GM06990 (cell line): ENCODE data around the gene RAI14.
A peak's percentile ranks its signal among the peaks of the same experiment; 100 is the strongest.

ENCODE experiments used
- DNase-seq: peaks from one replicate; pipeline ENCODE4 v3.0.0-alpha.2; 2011; ENCODE audit not compliant: insufficient read length; ENCODE audit errors: extremely low read depth
- H3K27me3 ChIP-seq: replicated peaks from 2 replicates; pipeline ENCODE4 v1.6.0; 2011; ENCODE audit warnings: low read length; ENCODE audit not compliant: control insufficient read depth, insufficient read depth
- H3K36me3 ChIP-seq: 2 replicates; pipeline ENCODE4 v1.5.1; 2011; ENCODE audit warnings: low read length; ENCODE audit not compliant: control insufficient read depth, insufficient read depth
- H3K4me3 ChIP-seq: replicated peaks from 2 replicates; pipeline ENCODE4 v1.5.1; 2011; ENCODE audit warnings: low read depth, mild to moderate bottlenecking, control low read depth, low read length
- TF ChIP-seq, protein P1 (sequence below): IDR thresholded peaks from 2 replicates; pipeline ENCODE4 v1.5.1; 2011; ENCODE audit warnings: low read length, control low read depth, mild to moderate bottlenecking, inconsistent platforms; ENCODE audit not compliant: insufficient read depth, poor library complexity, severe bottlenecking

The RAI14 gene

DNA sequence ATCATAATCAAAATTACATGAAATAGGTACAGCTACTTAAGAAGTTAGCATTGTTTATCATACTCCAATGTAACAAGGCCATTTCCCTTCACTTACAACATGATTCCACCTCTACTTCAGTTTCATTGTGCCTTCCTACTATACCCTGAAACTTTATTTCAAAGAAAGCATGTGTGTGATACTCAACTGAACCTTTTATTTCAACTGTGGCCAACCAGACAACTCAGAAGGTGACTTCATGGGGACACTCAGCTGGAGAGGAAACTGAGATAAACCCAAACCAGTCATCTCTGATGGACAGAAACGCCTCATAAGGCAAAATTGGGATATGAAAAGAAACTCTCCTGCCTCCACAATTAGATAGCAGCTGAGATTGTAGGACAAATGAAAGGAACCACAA lies 177.0 kb downstream of the RAI14 start:
- Histone ChIP-seq H3K36me3 (no peaks in the 10 kb centered on the region), H3K4me3 (no peak overlapping the region), H3K27me3 (no peaks in the 10 kb centered on the region)
- TF ChIP-seq, protein P1, sequence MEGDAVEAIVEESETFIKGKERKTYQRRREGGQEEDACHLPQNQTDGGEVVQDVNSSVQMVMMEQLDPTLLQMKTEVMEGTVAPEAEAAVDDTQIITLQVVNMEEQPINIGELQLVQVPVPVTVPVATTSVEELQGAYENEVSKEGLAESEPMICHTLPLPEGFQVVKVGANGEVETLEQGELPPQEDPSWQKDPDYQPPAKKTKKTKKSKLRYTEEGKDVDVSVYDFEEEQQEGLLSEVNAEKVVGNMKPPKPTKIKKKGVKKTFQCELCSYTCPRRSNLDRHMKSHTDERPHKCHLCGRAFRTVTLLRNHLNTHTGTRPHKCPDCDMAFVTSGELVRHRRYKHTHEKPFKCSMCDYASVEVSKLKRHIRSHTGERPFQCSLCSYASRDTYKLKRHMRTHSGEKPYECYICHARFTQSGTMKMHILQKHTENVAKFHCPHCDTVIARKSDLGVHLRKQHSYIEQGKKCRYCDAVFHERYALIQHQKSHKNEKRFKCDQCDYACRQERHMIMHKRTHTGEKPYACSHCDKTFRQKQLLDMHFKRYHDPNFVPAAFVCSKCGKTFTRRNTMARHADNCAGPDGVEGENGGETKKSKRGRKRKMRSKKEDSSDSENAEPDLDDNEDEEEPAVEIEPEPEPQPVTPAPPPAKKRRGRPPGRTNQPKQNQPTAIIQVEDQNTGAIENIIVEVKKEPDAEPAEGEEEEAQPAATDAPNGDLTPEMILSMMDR, result no peak
- no peak for DNase-seq

DNA sequence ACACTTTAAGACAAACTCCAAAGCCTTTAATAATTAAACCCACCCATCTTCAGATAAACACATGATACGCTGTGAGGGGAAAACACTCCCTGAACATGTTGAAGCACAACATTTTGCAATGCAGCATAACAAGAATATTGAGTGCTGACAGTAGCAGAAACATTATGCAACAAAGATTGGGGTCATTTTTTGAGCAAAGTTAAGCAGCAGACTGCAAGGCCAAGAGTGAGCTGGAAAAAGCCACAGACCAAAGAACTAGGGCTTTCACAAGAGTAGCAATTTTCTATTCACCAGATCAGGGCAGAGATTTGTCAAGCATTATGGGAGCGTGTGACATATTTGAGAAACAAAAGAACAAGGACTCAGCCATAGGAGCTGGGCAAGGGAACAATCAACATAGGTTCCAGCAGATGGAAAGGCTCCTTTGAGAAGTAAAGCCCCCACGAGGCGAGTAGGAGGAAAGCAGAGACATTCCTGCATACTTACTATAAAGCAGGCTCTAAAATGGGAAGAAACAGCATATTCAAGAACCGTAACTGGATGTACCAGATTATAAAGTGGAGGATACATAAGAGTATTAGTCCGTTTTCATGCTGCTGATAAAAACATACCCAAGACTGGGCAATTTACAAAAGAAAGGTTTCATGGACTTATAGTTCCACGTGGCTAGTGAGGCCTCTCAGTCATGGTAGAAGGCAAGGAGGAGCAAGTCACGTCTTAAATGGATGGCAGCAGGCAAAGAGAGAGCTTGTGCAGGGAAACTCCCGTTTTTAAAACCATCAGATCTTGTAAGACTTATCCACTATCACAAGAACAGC lies 178.1 kb downstream of the RAI14 start:
- no peaks in the 10 kb centered on the region for H3K36me3 ChIP-seq
- no peaks in the 10 kb centered on the region for H3K27me3 ChIP-seq
- TF ChIP-seq, protein P1, result no peak
- DNase-seq, result no peak
- no peak overlapping the region for H3K4me3 ChIP-seq

DNA sequence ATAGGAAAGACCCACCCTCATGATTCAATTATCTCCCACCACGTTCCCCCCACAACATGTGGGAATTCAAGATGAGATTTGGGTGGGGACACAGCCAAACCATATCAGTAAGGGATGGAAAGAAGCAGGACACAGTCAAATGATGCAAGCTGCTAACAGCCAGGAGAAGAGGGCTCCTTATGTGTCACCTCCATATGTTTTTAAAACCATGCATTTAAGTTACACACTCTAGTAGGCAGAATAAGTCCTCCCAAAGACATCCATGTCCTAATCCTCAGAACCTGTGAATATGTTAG lies 178.6 kb downstream of the RAI14 start:
- H3K27me3 ChIP-seq, result no peaks in the 10 kb centered on the region
- no peak overlapping the region for H3K4me3 ChIP-seq
- H3K36me3 ChIP-seq, result no peaks in the 10 kb centered on the region
- TF ChIP-seq, protein P1, result no peak
- no peak for DNase-seq

DNA sequence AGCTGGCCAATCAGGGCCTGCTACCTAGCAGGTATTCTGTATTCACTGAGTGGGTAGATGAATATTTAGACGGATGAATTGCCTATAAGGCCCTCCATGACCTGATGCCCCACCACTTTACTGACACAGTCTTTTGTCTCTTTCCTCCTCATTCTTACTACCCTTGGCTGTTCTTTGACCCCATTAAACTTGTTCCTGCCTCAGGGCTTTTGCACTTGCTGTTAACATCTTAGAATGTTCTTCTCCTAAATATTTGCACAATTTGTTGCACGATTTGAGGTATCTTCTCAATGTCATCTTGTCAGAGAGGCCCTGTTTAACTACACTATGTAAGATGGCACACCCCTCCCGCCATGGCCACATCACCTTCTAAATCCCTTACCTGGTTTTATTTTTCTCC lies 179.5 kb downstream of the RAI14 start:
- Histone ChIP-seq H3K27me3 (no peaks in the 10 kb centered on the region), H3K4me3 (no peak overlapping the region), H3K36me3 (no peaks in the 10 kb centered on the region)
- TF ChIP-seq, protein P1, result no peak
- DNase-seq, result no peak

DNA sequence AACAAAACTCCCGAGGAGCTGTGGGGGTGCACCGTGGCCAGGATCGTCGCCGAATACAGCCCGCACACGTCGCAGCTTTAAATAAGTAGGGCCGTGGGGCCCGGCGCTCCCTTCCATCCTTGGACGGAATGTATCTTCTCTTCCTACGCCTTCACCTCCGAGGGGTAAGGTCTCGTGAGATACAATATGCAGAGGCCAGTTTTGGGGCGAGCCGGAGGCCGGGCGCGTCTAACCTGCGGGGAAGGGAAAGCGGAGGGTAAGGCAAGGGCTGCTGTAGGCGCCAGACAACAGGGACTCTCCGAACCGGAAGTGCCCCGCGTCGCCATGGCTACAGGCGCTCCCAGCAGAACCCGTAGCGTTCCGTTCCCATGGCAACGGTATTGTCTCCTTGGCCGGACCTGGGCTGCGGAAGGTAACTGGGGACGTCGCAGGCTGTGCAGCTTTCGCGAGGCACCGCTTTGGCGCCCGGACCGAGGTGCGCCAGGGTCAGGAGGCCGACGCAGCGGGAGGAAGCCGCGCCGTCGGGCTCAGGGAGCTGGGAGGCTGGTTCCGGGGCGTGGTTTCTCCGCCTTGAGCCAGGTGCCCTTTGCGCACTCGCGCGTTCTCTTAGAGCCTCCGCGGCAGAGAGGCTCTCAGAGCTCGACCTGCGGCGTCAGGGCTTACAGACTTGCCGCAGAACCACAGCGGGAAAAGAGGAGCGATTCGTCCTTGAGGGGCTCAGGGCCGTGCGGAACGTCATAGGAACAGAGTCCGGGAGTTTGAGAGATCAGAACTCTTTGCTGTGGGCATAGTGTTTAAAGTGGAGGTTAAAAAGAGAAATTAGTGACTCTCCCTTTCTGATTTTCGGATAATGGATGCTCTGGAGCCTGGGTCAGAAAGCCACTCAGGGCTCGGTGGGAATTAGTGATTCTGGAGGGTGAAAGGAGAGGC lies 182.9 kb downstream of the RAI14 start, which contains the start of gene TTC23L:
Gene TTC23L (plus strand): TSS at position 380 of the 930 bp plus-strand sequence. CDS start 1,508 bp downstream, outside the sequence.
- H3K36me3 ChIP-seq, result no peaks in the 10 kb centered on the region
- DNase-seq, result peak; percentile 93
- H3K4me3 ChIP-seq, result peak within 1 kb of the TSS; percentile 71
- H3K27me3 ChIP-seq, result no peaks in the 10 kb centered on the region; the same call in 1 of the 2 replicates
- TF ChIP-seq, protein P1, result no peak
